Parathyroid adenoma (tissue), 2 donors: ENCODE data around the gene TDRD12.

Experiments used
- H2AFZ ChIP-seq: fragments of 300-600 bp; sonication (generic); one replicate; pipeline ENCODE4 v1.7.0; 2017; ENCODE audit warnings: antibody characterized with exemption, mild to moderate bottlenecking
- H3K27ac ChIP-seq: fragments of 300-600 bp; sonication (generic); one replicate; pipeline ENCODE4 v1.7.0; 2017
- H3K27me3 ChIP-seq: fragments of 300-600 bp; sonication (generic); one replicate; pipeline ENCODE4 v1.7.0; 2017; ENCODE audit warnings: low read length; ENCODE audit not compliant: control insufficient read depth, insufficient read depth
- H3K36me3 ChIP-seq: fragments of 300-600 bp; sonication (generic); one replicate; pipeline ENCODE4 v1.7.0; 2017; ENCODE audit warnings: low read length; ENCODE audit not compliant: control insufficient read depth, insufficient read depth
- H3K4me1 ChIP-seq: fragments of 300-600 bp; sonication (generic); one replicate; pipeline ENCODE4 v1.7.0; 2017; ENCODE audit warnings: control low read depth
- H3K4me2 ChIP-seq: fragments of 300-600 bp; sonication (generic); one replicate; pipeline ENCODE4 v1.7.0; 2017; ENCODE audit warnings: low read length
- H3K4me3 ChIP-seq: fragments of 300-600 bp; sonication (generic); one replicate; pipeline ENCODE4 v1.7.0; 2017; ENCODE audit warnings: low read depth, low read length
- H3K79me2 ChIP-seq: fragments of 300-600 bp; sonication (generic); one replicate; pipeline ENCODE4 v1.7.0; 2017; ENCODE audit warnings: control low read depth
- H3K9ac ChIP-seq: fragments of 300-600 bp; sonication (generic); one replicate; pipeline ENCODE4 v1.7.0; 2017; ENCODE audit warnings: mild to moderate bottlenecking
- H3K9me3 ChIP-seq: fragments of 300-600 bp; sonication (generic); one replicate; pipeline ENCODE4 v1.7.0; 2017; ENCODE audit warnings: low read length; ENCODE audit not compliant: control insufficient read depth
- TF ChIP-seq, protein P1 (sequence below): fragments of 300-600 bp; sonication (generic); IDR thresholded peaks from one replicate; pipeline ENCODE4 v1.7.0; 2017; ENCODE audit warnings: antibody characterized with exemption, mild to moderate bottlenecking
- donor health status: primary hyperparathyroidism.

The TDRD12 gene

GRCh38 chr19:32798201-32798600 is 78.6 kb downstream of the TDRD12 start:
- no peaks in the 10 kb centered on the region for H3K36me3 ChIP-seq
- H3K27ac ChIP-seq, result no peak overlapping the region
- no peak overlapping the region for H3K4me2 ChIP-seq
- peaks cover 3% of the 10 kb centered on the region for H3K4me1 ChIP-seq
- H3K9ac ChIP-seq, result no peak overlapping the region
- TF ChIP-seq, protein P1, sequence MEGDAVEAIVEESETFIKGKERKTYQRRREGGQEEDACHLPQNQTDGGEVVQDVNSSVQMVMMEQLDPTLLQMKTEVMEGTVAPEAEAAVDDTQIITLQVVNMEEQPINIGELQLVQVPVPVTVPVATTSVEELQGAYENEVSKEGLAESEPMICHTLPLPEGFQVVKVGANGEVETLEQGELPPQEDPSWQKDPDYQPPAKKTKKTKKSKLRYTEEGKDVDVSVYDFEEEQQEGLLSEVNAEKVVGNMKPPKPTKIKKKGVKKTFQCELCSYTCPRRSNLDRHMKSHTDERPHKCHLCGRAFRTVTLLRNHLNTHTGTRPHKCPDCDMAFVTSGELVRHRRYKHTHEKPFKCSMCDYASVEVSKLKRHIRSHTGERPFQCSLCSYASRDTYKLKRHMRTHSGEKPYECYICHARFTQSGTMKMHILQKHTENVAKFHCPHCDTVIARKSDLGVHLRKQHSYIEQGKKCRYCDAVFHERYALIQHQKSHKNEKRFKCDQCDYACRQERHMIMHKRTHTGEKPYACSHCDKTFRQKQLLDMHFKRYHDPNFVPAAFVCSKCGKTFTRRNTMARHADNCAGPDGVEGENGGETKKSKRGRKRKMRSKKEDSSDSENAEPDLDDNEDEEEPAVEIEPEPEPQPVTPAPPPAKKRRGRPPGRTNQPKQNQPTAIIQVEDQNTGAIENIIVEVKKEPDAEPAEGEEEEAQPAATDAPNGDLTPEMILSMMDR, result no peak
- no peak overlapping the region for H3K4me3 ChIP-seq
- no peaks in the 10 kb centered on the region for H3K9me3 ChIP-seq
- no peaks in the 10 kb centered on the region for H3K79me2 ChIP-seq
- no peaks in the 10 kb centered on the region for H3K27me3 ChIP-seq
- H2AFZ ChIP-seq, result peak overlapping the region; percentile 12

DNA sequence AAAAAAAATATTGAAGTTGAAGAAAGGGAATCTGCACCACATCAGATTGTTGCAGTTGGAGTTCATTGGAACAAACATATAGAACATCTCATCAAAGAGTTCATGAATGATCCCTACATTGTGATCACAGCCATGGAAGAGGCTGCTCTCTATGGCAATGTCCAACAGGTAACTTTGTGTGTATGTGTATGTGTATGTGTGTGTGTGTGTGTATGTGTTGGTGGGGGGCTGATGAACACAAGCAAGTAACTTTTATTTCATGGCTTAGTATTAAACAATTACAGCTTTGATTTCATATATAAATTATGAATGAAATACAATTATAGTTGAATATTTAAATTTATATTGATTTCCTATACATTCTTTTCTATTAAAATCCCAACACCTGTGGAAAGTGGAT is 80.6 kb downstream of the TDRD12 start:
- Histone ChIP-seq H3K27me3 (no peaks in the 10 kb centered on the region), H3K79me2 (no peaks in the 10 kb centered on the region)
- TF ChIP-seq, protein P1, result no peak

DNA sequence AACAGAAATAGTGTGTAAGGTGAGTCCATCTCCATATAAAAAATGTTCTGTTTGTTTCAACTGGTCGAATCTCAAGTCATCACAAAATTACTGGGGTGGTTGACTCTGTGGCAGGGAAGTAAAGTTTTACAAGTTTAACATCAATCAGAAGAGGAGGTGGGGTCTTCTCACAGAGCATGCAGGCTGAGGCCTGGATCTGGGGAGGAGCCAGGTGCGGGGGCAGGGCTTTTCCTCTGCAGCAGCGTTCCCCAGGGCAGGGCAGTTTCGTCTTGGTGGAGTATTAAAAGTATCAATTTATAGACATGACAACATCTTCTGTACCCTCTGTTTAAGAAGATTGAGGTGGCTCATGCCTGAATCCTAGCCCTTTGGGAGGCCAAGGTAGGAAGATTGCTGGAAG is 81.2 kb downstream of the TDRD12 start:
- Histone ChIP-seq H3K79me2 (no peaks in the 10 kb centered on the region), H3K36me3 (no peaks in the 10 kb centered on the region), H3K27me3 (no peaks in the 10 kb centered on the region), H3K4me2 (no peak overlapping the region), H3K9me3 (no peaks in the 10 kb centered on the region), H3K4me3 (no peak overlapping the region), H3K4me1 (peaks cover 3% of the 10 kb centered on the region), H3K27ac (no peak overlapping the region), H2AFZ (no peak overlapping the region), H3K9ac (no peak overlapping the region)
- TF ChIP-seq, protein P1, result no peak

More for the DNA sequence above, 80.6 kb downstream of the TDRD12 start:
- Histone ChIP-seq H3K9ac (no peak overlapping the region), H3K27ac (no peak overlapping the region), H3K4me3 (no peak overlapping the region), H3K4me2 (no peak overlapping the region), H3K36me3 (no peaks in the 10 kb centered on the region), H2AFZ (no peak overlapping the region), H3K4me1 (peaks cover 3% of the 10 kb centered on the region), H3K9me3 (no peaks in the 10 kb centered on the region)

DNA sequence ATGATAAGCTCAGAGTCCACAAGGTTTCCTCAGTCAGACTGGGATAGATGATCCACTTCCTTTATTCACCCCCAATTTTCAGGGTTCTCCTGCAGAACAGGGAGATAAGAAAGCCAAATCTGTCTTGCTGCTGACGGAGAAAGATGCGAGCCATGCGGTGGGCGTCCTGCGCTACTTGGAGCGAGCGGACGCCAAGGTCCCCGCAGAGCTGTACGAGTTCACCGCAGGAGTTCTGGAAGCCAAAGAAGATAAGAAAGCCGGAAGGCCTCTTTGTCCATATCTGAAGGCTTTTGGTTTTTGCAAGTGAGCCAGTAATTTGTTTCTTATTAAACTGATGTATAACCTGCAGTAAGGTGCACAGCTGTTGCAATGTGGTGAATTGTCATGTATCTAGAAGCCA is 83.3 kb downstream of the TDRD12 start:
- Histone ChIP-seq H3K9me3 (no peaks in the 10 kb centered on the region), H3K9ac (no peak overlapping the region), H3K79me2 (no peaks in the 10 kb centered on the region), H3K4me2 (no peak overlapping the region), H3K4me1 (peaks cover 3% of the 10 kb centered on the region), H3K27ac (no peak overlapping the region), H2AFZ (no peak overlapping the region), H3K27me3 (no peaks in the 10 kb centered on the region), H3K4me3 (no peak overlapping the region), H3K36me3 (no peaks in the 10 kb centered on the region)
- TF ChIP-seq, protein P1, result no peak

GRCh38 chr19:32808236-32808635 is 88.7 kb downstream of the TDRD12 start:
- no peak overlapping the region for H2AFZ ChIP-seq
- H3K36me3 ChIP-seq, result no peaks in the 10 kb centered on the region
- H3K27ac ChIP-seq, result no peak overlapping the region
- no peaks in the 10 kb centered on the region for H3K79me2 ChIP-seq
- H3K4me3 ChIP-seq, result no peak overlapping the region
- no peak overlapping the region for H3K9ac ChIP-seq
- H3K27me3 ChIP-seq, result no peaks in the 10 kb centered on the region
- TF ChIP-seq, protein P1, result no peak
- no peaks in the 10 kb centered on the region for H3K9me3 ChIP-seq
- no peak overlapping the region for H3K4me2 ChIP-seq
- no peaks in the 10 kb centered on the region for H3K4me1 ChIP-seq
